NOMO-1 treated with dmso at 0.1 percent for 144 hours (cell line): ENCODE data around the gene RXFP2.
A peak's percentile ranks its signal among the peaks of the same experiment; 100 is the strongest.

Source experiments
- DNase-seq: peaks from one replicate; lab custom pipeline; 2025; ENCODE audit not compliant: unreplicated experiment; lab: John Stamatoyannopoulos, UW

The RXFP2 gene, protein sequence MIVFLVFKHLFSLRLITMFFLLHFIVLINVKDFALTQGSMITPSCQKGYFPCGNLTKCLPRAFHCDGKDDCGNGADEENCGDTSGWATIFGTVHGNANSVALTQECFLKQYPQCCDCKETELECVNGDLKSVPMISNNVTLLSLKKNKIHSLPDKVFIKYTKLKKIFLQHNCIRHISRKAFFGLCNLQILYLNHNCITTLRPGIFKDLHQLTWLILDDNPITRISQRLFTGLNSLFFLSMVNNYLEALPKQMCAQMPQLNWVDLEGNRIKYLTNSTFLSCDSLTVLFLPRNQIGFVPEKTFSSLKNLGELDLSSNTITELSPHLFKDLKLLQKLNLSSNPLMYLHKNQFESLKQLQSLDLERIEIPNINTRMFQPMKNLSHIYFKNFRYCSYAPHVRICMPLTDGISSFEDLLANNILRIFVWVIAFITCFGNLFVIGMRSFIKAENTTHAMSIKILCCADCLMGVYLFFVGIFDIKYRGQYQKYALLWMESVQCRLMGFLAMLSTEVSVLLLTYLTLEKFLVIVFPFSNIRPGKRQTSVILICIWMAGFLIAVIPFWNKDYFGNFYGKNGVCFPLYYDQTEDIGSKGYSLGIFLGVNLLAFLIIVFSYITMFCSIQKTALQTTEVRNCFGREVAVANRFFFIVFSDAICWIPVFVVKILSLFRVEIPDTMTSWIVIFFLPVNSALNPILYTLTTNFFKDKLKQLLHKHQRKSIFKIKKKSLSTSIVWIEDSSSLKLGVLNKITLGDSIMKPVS

DNA sequence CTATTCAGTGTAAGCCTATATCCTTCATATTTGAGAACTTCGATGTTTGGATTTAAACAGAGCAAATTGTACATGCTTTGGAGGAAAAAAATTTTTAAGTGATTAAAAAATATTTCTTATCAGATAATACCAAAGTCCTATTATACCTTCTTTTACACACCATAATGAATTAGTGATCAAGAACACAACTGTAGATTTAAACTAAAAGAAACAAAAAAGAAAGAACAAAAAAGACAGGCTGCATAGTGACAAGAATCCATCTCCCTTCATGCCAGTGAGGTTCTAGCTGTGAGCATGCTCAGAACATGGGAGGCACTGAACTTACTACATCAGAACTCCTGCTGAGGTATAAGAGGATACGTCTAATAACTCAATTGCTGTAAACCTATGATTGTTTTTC, at the start of gene RXFP2:
TSS of gene RXFP2 (plus strand) at position 301 of the 400 bp plus-strand sequence. CDS start at position 388, 87 bp downstream.
- no peak for DNase-seq

DNA sequence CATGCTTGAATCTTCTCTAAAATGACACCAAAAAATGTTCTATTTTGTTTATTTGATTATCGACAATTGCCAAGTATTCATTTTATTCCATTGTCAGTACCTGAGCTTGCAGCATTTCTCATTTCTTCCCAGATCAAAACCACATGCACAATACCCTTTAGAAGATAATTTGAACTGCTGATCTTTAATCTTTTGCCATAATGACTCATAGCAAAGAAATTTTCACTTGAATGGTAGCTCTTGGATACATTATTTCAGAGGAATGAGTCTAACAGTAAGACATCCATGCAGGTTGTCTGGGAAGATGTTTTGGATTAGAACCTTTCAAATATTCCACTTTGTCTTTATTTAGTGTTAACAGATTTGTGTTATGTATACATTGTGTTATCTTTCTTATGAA, 42.0 kb upstream of the RXFP2 start:
- no peak for DNase-seq

DNA sequence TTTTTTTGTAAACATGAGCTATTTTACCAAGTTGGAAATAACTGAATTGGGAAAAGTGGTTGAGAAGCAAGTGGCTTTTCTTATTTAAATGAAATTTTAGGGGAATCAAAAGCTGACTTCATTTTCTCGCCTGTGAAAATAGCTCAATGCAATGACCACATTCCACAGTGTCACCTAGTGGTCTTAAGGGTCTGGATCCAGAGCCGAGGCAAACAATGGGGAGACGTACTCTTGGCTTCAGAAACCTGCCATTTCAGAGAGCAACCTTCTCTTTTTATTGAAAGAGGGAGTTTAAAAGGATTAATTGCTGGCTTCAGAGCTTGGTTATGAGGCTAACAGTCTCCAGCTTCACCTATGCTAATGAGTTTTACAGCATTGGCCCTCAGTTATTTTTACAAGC, 39.7 kb upstream of the RXFP2 start:
- no peak for DNase-seq

DNA sequence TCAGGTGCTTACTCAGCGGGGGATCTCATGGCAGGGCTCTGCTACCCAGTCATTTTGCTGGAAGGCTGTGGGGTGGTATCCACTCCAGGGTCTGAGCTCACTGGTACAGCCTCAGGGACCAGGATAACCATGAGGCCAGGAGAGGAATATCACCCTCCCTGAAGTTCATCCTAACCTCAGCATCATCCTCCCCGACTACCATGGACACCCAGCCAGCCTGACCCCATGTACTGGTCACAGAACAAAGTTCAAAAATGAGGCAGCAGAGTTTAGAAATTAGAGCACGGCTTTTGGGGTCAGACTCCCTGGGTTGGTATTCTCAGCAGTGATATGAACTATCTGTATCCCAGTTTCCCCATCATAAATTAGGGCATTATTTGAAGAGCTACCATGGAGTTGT, 35.5 kb upstream of the RXFP2 start:
- no peak for DNase-seq

DNA sequence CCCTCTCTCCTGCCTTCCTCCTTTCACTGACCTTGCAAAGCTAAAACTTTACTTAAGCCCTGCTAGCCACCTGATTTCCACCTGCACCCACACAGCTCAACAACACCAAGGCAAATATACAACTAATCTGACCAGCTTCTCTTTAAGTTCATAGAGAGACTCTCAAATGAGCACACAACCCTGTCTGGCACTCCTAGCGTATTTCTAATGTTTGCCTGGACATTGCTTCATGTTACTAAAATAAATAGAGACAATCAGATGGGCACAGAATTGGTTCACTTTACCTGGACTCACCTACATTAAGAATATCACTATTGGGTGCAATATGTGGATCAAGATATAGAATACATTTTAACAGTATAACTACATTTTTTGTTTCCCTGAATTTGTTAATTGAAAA, 33.2 kb upstream of the RXFP2 start:
- no peak for DNase-seq

DNA sequence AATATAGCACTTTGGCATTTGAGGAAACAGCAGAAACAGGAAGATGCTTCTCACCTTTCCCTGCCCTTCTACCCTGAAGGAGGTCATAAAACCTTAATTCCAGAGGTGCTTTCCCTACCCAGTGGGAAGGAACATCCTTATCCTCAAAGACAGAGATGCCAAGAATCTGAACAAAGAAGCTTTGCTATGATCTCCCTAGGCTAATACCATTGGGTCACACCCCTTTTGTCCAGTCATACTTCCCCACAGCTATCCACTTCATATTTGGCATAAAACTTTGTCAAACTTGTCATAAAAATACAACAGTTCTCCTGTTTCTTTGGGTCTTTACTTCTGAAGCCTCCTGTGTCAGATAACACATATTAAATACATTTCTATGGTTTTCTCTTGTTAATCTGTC, 21.7 kb upstream of the RXFP2 start:
- DNase-seq: no peak

DNA sequence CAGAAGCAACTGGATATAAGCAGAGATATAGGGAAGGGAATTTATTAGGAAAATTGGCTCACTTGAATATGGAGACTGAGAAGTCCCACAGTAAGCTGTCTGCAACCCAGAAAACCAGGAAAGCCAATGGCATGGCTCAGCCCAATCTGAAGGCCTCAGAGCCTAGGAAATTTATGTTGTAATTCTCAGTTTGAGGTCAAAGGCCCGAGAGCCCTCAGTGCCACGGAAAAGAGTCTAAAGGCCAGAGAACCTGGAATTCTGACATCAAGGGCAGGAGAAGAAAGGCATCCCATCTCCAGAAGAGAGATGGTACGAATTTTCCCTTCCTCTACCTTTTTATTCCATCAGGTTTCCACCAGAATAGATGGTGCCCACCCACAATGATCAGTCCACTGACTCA, 20.1 kb upstream of the RXFP2 start:
- DNase-seq: no peak

DNA sequence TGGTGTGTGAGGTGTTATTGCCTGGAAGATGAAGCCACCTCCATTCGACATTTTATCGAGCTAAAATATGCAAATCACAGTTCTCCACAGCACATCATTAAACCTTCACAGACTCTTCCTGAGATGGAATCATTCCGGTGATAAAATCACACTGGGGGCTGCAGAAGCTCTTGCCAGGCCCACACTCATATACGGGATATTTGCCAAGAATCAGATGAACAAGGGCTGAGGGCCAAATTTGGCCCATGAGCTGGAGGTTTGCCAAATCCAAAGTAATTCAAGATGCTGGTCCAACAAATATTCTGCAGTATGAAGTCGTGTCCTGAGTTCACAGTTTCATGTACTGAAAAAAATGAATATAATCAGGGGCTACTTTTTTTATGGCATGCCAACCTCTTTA, 16.7 kb upstream of the RXFP2 start:
- DNase-seq: no peak

DNA sequence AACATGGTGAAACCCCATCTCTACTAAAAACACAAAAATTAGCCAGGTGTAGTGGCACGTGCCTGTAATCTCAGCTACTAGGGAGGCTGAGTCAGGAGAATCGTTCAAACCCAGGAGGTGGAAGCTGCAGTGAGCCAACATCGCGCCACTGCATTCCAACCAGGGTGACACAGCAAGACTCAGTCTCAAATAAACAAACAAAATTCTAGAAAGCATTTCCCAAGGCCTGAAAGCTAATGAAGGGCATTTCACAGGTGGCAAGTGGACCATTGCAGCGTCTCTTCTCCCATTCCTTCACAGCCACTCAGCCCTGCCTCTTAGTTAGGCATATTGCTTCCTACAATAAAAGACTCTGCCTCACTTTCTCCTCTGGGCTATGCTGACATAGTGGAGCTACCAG, 13.5 kb upstream of the RXFP2 start:
- no peak for DNase-seq

DNA sequence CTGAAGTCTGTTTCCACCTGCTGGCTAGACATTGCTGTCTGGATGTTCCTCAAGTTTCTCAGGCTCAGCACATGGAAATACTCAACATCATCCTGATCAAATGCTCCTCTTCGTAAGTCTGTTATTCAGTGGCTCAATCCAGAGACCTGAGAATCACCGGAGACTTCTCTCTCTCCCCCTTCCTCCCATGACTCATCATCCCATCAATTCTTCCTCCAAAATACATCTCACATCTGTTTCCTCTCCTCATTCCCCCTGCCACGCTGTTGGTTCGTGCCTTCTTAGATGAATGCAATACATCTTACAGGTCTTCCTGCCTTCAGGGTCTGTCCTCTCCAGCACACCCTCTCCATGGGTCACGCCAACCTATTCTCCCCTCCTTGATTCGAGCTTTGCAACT, 7.4 kb upstream of the RXFP2 start:
- DNase-seq: no peak

DNA sequence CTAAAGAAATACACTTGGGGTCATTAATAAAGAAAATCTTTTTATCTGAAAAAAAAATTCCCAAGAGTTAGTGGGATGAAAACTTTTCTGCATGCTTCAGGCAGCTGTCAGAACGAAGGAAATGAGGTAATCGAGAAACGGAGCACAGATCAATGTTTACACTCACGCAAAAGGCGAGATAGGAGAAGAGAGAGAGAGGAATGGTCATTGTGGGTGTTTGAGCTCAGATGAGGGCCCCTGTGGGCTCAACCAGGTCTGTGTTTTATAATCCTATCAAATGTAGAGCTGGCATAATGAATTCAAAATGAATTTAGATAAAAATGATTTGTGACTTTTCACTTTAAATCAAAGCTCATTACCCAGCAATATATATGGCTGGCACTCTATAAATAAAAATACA, 6.3 kb upstream of the RXFP2 start:
- DNase-seq: no peak

DNA sequence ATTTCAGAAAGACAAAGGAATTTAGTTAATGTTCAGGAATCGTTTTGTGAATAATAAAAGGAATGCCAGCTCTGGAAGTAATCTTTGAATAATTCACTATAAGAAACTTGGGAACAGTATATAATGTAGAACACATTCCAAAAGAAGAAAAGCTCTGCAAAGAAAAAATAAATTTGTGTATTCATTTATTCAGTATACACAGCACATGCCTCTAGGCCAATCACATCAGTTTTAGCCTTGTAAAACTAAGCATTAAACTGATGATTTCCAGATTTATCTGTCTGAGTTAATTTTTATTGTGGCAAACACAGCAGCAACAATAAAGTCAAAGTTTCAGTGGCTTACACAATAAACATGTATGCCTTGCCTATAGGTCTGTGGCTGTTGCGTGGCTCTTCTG, 5.7 kb upstream of the RXFP2 start:
- no peak for DNase-seq

DNA sequence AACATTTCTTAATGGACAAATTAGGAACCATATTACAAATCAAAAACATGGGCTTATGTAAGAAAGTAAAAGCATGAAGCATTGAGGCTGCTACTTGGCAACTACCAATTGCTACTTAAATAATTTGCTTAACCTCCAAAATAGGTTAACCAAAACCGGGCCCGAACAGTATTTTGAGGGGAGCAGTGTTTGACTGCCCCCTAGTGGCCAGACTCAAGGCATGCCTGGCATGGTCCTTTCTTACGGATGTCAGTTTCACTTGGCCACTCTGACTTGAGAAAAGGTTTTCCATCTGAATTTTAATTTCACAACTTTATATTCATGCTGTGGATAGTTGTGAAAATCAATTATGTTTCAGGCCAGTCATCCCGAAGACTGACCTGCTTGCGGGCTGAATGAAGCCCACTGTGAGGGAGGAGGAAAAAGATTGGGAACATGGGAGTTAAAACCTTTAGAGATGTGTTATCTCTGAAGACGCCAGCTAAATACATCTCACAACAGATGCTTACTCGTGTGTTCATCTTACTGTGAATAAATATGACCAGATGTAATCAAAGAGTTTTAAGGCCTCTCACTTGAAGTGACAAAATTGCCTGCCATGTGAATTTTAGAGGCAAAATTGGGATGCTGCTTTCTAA, 2.9 kb downstream of the RXFP2 start:
- DNase-seq: peak; percentile 50

DNA sequence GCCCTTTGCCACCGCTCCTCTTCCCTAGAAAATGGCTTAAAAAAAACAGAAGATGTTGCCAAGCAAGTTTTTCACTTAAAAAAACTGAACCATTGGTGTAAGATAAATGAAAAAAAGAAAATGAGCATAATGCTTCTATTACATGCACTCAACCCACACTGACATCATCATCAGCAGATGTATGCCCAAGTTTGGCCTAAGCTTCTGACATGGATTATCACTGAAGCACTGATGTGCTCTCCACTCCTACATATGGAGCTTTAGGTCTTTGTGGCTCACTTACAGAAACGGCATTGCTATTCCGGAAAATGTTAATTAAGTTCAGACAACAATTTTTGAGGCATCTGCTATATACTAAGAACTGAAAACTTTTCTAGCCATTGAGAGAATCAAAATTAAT, 8.0 kb downstream of the RXFP2 start:
- DNase-seq: no peak

DNA sequence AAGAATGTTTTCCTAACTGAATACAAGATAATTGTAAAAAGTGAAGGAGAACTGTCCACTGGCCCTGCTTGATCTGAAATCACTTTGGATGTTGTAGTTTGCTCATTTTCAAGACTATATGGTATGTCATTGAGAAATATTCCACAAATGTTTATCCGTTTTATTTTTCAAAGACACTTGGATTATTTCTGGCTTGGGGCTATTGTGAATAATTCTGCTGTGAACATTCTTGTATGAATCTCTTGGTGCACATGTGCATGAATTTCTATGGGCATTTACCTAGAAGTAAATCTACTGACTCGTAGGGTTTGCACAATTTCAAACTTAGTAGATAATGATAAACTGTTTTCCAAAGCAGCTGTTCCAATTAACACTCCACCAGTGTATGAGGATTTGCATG, 8.6 kb downstream of the RXFP2 start:
- no peak for DNase-seq

DNA sequence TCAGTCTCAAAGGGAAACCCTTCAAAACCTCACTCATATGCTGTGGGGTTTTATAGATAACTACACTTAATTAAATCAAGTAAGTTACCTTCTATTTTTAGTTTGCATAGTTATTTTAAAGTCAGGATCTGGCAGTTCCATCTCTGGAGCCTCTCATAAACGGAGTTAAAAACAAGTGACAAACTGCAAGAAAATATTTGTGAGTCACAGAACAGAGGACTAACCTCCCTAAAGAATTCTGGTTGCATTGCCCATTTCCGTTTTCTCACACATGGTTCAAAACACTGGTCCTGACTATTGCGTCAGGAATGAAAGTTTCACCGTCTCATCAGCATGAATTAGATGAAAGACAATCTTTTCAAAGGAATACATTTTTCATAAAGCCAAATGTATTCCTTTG, 10.6 kb downstream of the RXFP2 start:
- peak; percentile 20 for DNase-seq

DNA sequence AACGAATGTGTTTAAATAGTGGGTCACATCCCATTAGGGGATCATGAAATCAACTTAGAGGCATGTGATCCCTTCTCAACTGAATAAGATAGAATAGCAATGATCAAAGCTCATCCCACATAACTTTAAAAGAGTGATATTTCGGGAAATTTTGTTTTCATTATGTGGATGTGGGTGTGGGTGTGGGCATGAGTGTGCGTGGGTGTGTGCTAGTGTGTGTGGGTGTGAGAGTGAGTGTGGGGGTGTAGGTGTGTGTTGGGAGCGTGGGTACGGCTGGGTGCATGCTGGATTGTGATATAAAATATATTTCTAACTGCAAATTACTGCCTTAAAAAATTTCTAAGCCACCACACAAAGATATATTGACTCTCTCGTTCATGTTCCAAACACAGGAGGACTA, 15.9 kb downstream of the RXFP2 start:
- DNase-seq: no peak

DNA sequence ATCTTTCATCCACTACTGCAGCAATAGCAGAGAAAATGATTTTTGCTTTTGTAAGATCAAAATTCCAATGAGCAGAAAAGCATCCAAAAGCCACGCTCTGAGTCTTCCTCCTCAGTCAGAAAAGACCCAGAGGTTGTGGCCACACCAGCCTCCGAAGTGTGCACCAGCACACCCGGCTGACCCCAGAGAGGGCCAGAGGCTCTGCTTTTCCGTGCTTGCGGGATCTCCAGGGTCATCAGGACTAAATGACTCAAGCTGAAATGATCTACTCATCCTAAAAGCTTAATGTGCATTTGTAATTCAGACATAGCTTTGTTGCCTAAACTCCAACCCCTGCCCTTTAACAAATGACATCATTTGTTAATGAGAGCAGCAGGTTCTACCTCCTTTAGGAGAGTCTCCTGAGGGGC, 16.5 kb downstream of the RXFP2 start:
- no peak for DNase-seq

DNA sequence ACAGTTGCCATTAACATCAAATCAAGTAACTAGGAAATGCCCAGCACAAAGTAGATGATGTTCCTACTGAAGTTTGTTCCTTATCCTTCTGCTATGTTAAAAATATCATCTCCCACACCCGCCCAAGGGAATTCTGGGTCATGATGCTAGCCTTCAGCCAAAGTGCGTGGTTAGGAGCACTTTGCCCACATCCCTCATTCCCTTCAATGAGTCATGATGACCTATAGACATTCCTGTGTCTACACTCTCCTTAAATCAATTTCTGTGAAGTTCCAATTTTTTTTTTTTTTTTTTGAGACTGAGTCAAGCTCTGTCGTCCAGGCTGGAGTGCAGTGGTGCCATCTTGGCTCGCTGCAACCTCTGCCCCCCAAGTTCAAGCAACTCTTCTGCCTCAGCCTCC, 17.0 kb downstream of the RXFP2 start:
- DNase-seq: no peak

DNA sequence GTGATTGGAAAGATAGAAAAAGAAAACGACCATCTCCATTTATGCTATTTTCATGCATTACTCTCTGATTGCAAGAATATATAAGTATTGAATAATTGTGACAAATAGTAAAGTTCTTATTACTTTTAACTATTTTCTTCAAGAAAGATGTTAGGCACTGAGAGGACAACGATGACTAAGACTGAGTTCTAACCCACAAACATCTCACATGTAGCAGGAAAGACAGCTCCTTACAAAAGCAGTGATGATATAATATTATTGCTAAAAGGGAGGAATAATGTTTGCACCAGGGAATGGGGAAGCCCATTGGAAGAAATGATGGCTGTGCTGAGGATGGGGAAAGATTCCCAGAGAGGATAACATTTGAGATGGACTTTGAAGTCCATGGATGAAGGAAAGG, 22.6 kb downstream of the RXFP2 start:
- no peak for DNase-seq

DNA sequence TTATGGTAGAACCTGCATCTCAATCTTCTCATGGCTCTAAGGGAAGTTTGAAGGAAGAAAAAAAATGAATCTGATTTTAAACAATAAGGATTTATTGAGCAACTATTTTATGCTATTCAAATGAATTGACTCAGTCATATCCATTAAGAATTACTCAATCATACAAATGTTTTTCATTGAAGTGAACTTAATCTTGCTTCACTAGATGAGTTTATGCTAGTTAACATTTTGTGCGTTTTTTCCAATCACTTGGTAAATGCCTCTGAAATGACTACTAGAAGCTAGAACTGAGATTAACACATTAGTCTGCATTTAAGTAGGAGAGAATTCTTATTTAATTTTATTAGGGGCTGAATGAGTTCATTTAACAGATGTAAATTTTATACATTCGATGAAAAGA, 25.2 kb downstream of the RXFP2 start:
- no peak for DNase-seq

DNA sequence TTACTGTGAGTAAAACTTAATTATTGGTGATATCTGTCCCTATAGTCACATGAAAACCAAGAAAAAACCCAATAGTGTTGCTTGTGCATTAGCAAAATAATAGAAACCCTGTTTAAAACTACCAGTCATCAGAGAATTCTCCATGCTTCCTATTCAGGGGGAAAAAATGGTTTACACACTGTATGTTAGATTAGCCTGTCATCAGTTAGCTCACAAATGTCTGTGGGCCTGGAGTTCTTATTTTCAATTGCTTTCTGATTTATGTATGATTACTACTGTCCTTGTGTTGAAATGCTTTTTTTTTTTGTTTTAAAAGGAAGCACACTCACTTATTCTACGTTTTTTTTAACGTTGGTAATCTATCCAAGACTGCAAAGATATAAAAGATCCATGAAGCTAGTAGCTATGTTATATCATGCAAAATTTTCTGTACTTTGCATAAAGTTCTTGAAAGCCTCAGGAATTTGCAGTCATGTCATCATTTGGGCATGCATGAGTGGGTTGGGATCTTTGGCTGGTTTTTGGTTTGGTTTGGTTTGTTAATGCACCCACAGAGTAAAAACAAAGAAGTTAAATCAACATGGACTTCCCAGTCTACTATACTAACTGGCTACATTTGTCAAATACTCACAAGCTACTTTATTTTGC, 25.9 kb downstream of the RXFP2 start:
- no peak for DNase-seq
